RPMI7951 (cell line): ENCODE data around the gene ADRA1B. TPM values are rescaled to one million over a fixed set of nuclear protein-coding genes. Genes with fewer than 3 reads are reported as not detected.

Experiments
- DNase-seq: peaks from one replicate; pipeline ENCODE4 v3.0.0-alpha.2; 2012; ENCODE audit warnings: low read depth
- total RNA-seq: library from RNA; depleted of rRNA; stranded (reverse); fragments of >200 nt; shearing (Covaris generic); gene quantifications from 2 replicates; pipeline ENCODE4 v1.2.3, GENCODE V29; 2014

The ADRA1B gene
- total RNA-seq, 1 experiment from 2014 or later, result not detected

GRCh38 chr5:159928122-159928909 lies 12.0 kb downstream of the ADRA1B start:
- peak; percentile 79 for DNase-seq

GRCh38 chr5:159929176-159929575 lies 12.9 kb downstream of the ADRA1B start:
- no peak for DNase-seq

GRCh38 chr5:159933531-159934485 lies 17.5 kb downstream of the ADRA1B start:
- no peak for DNase-seq

- DNase-seq, result no peak
These were observed 19.7 kb downstream of the ADRA1B start for GRCh38 chr5:159935946-159936345.

GRCh38 chr5:159936686-159937329 lies 20.5 kb downstream of the ADRA1B start:
- DNase-seq, result no peak

DNA sequence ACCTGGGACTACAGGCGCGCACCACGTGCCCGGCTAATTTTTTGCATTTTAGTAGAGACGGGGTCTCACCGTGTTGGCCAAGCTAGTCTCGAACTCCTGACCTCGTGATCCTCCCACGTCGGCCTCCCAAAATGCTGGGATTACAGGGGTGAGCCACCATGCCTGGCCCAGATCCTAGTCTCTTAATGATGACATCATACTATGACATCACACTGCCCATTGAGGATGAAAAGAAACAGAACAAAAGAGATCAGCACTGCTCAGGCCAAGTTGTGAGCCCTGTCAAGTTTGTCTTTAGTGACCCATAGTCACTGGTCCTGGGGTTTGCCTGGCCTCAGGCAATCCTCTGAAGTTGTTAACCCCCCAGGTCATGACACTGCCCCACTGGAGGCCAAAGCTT lies 21.3 kb downstream of the ADRA1B start:
- DNase-seq, result no peak

GRCh38 chr5:159943326-159943725 lies 27.0 kb downstream of the ADRA1B start:
- no peak for DNase-seq

- no peak for DNase-seq
These were observed 27.8 kb downstream of the ADRA1B start for GRCh38 chr5:159944056-159944600.

- DNase-seq, result no peak
These were observed 29.1 kb downstream of the ADRA1B start for GRCh38 chr5:159945359-159945758.

- DNase-seq, result no peak
These were observed 31.6 kb downstream of the ADRA1B start for GRCh38 chr5:159947708-159948358.

DNA sequence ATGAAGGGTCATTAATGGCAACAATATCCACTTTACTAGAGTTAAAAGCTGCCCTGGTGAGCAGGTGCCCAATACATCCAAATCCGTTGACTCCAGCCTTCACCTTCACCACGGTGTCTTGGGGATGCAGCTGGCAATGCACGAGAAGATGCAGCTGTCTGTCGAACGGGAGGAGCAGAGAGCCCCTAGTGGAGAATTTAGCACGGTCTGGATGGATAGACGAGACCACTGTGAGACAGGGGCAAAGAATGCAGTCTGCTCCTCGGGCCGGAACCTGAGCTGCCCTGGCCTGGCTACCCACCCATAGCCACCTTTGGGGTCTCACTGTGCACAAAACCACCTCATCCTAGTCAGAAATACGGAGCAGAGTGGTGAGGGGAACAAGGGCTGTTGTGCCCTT lies 35.1 kb downstream of the ADRA1B start:
- DNase-seq, result peak; percentile 29

DNA sequence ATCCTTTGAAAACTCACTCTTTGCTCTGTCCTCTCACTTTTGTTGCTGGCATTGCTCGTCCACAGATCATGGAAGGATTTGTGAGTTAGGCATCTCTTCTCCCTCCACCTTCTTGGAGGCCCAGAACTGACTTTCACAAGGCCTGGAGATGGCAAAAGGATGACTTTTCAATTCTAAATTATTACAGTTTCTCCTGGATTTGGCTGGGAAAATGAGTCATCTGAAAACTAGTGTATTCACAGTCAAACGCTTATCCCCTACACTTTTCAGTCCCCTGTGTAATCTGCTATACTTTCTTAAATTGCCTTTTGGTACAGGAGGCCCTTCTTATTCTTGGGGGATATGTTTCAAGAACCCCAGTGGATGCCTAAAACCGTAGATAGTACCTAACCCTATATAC lies 35.6 kb downstream of the ADRA1B start:
- no peak for DNase-seq

GRCh38 chr5:159953609-159954008 lies 37.3 kb downstream of the ADRA1B start:
- DNase-seq, result no peak

- DNase-seq, result no peak
These were observed 38.9 kb downstream of the ADRA1B start for GRCh38 chr5:159955056-159955624.

DNA sequence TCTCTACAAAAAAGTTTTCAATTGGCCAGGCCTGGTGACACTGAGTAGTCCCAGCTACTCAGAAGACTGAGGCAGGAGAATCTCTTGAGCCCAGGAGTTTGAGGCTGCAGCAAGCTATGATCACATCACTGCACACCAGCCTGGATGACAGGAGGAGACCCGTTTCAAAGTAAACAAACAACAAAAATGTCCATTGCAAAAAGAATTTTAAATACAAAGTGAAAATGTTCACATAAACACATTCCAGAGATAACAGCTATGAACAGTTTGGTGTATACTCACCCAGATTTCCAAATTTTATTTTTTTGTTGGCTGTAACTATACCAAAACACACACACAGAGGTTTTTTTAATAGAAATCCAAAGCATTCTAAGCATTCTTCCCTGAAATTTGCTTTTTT lies 39.8 kb downstream of the ADRA1B start:
- DNase-seq, result no peak

DNA sequence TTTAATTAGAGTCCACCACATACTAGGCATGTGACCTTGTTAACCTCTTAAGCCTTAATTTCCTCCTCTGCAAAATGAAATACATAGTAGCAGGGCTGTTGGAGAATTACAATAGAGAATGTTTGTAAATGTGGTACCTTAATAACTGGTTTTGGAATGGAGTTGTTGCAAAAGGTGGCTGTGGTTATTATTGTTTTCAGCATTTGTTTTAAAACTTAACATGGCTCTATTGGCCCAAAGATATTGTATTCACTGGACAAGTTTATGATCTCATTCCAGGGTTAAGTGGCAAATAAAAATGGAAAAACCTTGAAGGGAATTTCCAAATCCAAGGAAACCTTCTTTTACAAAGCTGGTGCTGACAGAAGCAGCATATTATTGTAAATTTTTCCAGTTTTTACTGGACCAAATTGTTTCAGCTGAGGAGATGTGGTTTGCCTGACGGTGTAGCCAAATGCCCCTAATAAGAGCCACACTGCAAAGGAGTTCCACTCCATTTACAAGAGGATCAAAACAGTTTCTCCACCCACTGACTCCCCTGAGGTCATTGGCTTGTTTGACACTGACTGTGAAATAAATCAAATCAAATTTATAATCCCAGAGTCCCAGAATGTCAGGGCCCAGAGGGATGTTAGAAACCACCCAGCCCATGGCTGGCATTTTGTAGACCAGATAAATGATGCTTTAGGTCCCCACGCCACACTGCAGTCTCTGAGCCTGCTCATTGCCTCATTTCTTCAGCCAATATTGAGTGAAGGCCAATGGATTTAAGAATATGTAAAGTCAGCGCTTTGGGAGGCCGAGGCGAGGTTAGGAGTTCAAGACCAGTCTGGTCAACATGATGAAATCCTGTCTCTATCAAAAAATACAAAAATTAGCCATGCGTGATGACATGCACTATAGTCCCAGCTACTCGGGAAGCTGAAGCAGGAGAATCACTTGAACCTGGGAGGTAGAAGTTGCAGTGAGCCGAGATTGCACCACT lies 45.2 kb downstream of the ADRA1B start:
- no peak for DNase-seq

- no peak for DNase-seq
These were observed 45.9 kb downstream of the ADRA1B start for GRCh38 chr5:159962214-159962613.

- no peak for DNase-seq
These were observed 47.7 kb downstream of the ADRA1B start for GRCh38 chr5:159963935-159964334.

DNA sequence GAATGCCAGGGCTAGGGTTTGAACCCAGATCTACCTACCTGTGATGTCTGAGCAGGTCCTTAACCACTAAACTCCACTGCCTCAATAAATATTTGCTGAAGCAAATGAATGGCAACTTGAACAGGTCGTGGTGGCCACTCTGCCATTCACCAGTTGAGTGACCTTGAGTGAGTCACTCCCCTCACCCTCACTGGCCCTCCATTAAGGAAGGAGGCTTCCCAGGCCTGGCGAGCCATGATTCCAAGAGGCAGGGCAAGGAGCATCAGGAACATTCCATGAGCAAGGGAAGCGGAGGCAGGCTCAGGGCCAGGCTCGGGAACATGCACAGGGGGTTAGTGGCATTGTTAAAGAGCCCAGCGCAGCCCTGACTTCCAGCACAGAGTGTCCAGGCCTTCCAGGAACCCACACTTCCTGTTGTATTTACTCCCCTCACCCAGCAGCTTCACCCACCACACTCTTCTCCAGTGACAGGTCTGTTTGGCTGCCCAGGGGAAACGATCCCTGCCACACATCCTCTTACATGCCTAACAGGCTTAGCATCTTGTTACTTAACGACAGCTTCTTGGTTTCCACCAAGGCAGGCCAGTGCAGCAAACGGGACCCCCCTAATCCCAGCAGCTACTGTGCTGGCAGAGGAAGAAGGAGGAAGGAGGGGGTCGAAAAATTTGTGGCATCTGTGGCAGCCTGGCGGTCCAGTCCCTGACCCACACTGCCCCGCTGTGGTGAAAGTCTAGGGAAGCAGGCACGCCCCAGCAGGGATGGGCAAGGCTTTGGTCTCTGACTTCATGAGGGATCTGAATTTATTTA lies 49.0 kb downstream of the ADRA1B start:
- peak; percentile 36 for DNase-seq
